ENCODE measurements around the gene FOXO1. TPM values are rescaled to one million over a fixed set of nuclear protein-coding genes. Genes with fewer than 3 reads are reported as not detected.

FOXO1 gene
- total RNA-seq, 1 donor from 2014 or later: 8.9 TPM

- Mint-ChIP-seq H3K9me3 (no peaks in the 10 kb centered on the region), H3K4me1 (peaks cover 31% of the 10 kb centered on the region), H3K27me3 (ENCODE audit: low read depth) (no peaks in the 10 kb centered on the region), H3K4me3 (no peak overlapping the region), H3K27ac (ENCODE audit: unreplicated experiment) (no peak overlapping the region), H3K36me3 (ENCODE audit: low read depth) (no peaks in the 10 kb centered on the region)
- no peak for DNase-seq (ENCODE audit: low read depth, low spot score)
- no peak for TF ChIP-seq CTCF (conservative IDR thresholded peaks at IDR 0.05)
Observed at GRCh38 chr13:40569024-40569350, 97.5 kb downstream of the FOXO1 start.

GRCh38 chr13:40568246-40569023 lies 98.0 kb downstream of the FOXO1 start:
- Mint-ChIP-seq H3K36me3 (ENCODE audit: low read depth) (no peaks in the 10 kb centered on the region), H3K27ac (ENCODE audit: unreplicated experiment) (no peak overlapping the region), H3K4me1 (peaks cover 36% of the 10 kb centered on the region), H3K9me3 (no peaks in the 10 kb centered on the region), H3K4me3 (no peak overlapping the region), H3K27me3 (ENCODE audit: low read depth) (no peaks in the 10 kb centered on the region)
- TF ChIP-seq CTCF (conservative IDR thresholded peaks at IDR 0.05): no peak
- no peak for DNase-seq (ENCODE audit: low read depth, low spot score)

- Mint-ChIP-seq H3K4me3 (no peak overlapping the region), H3K27ac (ENCODE audit: unreplicated experiment) (no peak overlapping the region)
Observed at GRCh38 chr13:40566811-40567210, 99.6 kb downstream of the FOXO1 start.

GRCh38 chr13:40565282-40566148 lies 100.9 kb downstream of the FOXO1 start:
- no peak for DNase-seq (ENCODE audit: low read depth, low spot score)
- Mint-ChIP-seq H3K4me3 (no peak overlapping the region), H3K27me3 (ENCODE audit: low read depth) (no peaks in the 10 kb centered on the region), H3K9me3 (no peaks in the 10 kb centered on the region), H3K27ac (ENCODE audit: unreplicated experiment) (no peak overlapping the region), H3K4me1 (peaks cover 34% of the 10 kb centered on the region), H3K36me3 (ENCODE audit: low read depth) (no peaks in the 10 kb centered on the region)
- no peak for TF ChIP-seq CTCF (conservative IDR thresholded peaks at IDR 0.05)

More at GRCh38 chr13:40566811-40567210, 99.6 kb downstream of the FOXO1 start:
- Mint-ChIP-seq H3K4me1 (peaks cover 38% of the 10 kb centered on the region), H3K27me3 (ENCODE audit: low read depth) (no peaks in the 10 kb centered on the region), H3K9me3 (no peaks in the 10 kb centered on the region), H3K36me3 (ENCODE audit: low read depth) (no peaks in the 10 kb centered on the region)
- no peak for DNase-seq (ENCODE audit: low read depth, low spot score)
- no peak for TF ChIP-seq CTCF (conservative IDR thresholded peaks at IDR 0.05)

- TF ChIP-seq CTCF (conservative IDR thresholded peaks at IDR 0.05): peak; percentile 39
- Mint-ChIP-seq H3K4me1 (peaks cover 34% of the 10 kb centered on the region), H3K9me3 (no peaks in the 10 kb centered on the region), H3K27me3 (ENCODE audit: low read depth) (no peaks in the 10 kb centered on the region), H3K36me3 (ENCODE audit: low read depth) (peaks cover 3% of the 10 kb centered on the region), H3K4me3 (no peak overlapping the region), H3K27ac (ENCODE audit: unreplicated experiment) (peak overlapping the region; percentile 44)
- no peak for DNase-seq (ENCODE audit: low read depth, low spot score)
Observed at GRCh38 chr13:40564342-40565001, 102.0 kb downstream of the FOXO1 start.

Measured in neural crest cell (in vitro differentiated cells).